HL-60 (cell line): ENCODE results near the gene AGAP1.

Source experiments
- DNase-seq, 2 experiments: peaks; one replicate each; pipeline ENCODE4 v3.0.0-alpha.2; 2010 to 2020; ENCODE audit warnings: low read depth in 1 of 2, low spot score in 1 of 2
- H3K27ac ChIP-seq: fragments of 250-450 bp; sonication (Bioruptor Pico); replicated peaks from 2 replicates; pipeline ENCODE4 v1.5.1; 2020; ENCODE audit warnings: mild to moderate bottlenecking, moderate library complexity
- H3K27me3 ChIP-seq: fragments of 250-450 bp; sonication (Bioruptor Pico); 2 replicates; pipeline ENCODE4 v1.5.1; 2021; ENCODE audit warnings: mild to moderate bottlenecking, moderate library complexity; ENCODE audit not compliant: insufficient read depth, poor library complexity, severe bottlenecking
- H3K4me3 ChIP-seq: replicated peaks from 2 replicates; pipeline ENCODE4 v1.5.1; 2011; ENCODE audit warnings: mild to moderate bottlenecking, control low read depth, low read length; ENCODE audit not compliant: insufficient read depth
- GABPA ChIP-seq: IDR thresholded peaks from 2 replicates; pipeline ENCODE4 v1.6.1; 2012; ENCODE audit warnings: low read depth
- POLR2AphosphoS5 ChIP-seq: IDR thresholded peaks from 2 replicates; pipeline ENCODE4 v1.6.1; 2012; ENCODE audit warnings: low read depth
- SPI1 ChIP-seq: IDR thresholded peaks from 2 replicates; pipeline ENCODE4 v1.6.1; 2012; ENCODE audit warnings: low read depth, mild to moderate bottlenecking, borderline replicate concordance
- TF ChIP-seq, protein P1 (sequence below): IDR thresholded peaks from one replicate; pipeline ENCODE4 v1.5.1; 2011; ENCODE audit warnings: low read length, control low read depth, inconsistent platforms; ENCODE audit not compliant: insufficient read depth
- TF ChIP-seq, protein P2 (sequence below): IDR thresholded peaks from 2 replicates; pipeline ENCODE4 v1.6.1; 2012; ENCODE audit warnings: low read depth; ENCODE audit not compliant: insufficient replicate concordance

Gene AGAP1

DNA sequence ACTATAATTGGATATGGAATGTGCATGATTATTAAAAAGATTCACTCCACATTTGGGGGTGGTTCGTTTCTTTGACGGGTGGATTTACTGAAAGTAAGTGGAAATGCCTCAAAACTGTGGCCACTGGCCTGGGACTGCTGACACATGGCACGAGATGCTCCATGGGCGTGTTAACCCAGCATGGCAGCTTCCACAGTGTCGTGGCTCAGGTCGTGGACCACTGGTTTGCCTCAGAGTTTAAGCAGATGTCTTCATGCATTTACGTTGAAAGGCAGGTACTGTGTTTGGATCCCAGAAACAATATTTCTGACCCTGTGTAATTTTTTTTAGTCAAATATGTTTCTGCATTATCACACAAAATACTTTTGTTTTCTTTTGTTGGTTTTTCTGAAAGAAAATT, 432.4 kb downstream of the AGAP1 start:
- no peak overlapping the region for H3K4me3 ChIP-seq
- DNase-seq = no peak
- no peak for TF ChIP-seq SPI1
- TF ChIP-seq, protein P1, sequence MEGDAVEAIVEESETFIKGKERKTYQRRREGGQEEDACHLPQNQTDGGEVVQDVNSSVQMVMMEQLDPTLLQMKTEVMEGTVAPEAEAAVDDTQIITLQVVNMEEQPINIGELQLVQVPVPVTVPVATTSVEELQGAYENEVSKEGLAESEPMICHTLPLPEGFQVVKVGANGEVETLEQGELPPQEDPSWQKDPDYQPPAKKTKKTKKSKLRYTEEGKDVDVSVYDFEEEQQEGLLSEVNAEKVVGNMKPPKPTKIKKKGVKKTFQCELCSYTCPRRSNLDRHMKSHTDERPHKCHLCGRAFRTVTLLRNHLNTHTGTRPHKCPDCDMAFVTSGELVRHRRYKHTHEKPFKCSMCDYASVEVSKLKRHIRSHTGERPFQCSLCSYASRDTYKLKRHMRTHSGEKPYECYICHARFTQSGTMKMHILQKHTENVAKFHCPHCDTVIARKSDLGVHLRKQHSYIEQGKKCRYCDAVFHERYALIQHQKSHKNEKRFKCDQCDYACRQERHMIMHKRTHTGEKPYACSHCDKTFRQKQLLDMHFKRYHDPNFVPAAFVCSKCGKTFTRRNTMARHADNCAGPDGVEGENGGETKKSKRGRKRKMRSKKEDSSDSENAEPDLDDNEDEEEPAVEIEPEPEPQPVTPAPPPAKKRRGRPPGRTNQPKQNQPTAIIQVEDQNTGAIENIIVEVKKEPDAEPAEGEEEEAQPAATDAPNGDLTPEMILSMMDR = no peak

DNA sequence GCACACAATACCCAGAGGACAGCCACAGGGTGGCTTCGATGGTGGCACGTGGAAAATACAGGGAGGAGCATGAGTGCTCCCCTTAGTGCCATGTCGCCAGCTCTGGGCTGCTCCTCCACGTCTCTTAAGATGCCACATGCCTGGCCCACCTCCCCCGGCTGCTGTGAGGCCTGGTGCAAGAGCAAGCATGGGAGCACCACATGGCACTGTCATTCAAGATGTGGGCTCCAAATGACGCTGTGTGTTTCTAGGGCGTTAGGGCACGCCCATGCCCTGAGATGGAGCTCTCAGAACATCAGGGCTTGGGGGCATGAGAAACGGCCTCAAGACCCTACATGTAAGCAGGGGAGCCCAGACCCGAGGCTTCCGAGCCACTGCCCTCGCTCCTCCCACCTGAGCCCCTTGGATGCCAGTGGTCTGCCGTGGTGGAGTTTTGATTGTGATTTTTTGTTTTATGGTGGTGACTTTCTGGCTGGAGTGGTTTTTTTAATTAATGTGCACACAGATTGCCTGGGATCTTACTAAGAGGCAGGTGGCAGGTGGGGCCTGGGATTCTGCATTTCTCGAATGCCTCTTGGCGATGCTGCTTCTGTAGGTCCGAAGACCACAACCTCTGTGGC, 435.0 kb downstream of the AGAP1 start:
- H3K4me3 ChIP-seq = no peak overlapping the region
- TF ChIP-seq SPI1 (no peak), GABPA (no peak), POLR2AphosphoS5 (no peak)
- TF ChIP-seq, protein P1 = no peak
- TF ChIP-seq, protein P2, sequence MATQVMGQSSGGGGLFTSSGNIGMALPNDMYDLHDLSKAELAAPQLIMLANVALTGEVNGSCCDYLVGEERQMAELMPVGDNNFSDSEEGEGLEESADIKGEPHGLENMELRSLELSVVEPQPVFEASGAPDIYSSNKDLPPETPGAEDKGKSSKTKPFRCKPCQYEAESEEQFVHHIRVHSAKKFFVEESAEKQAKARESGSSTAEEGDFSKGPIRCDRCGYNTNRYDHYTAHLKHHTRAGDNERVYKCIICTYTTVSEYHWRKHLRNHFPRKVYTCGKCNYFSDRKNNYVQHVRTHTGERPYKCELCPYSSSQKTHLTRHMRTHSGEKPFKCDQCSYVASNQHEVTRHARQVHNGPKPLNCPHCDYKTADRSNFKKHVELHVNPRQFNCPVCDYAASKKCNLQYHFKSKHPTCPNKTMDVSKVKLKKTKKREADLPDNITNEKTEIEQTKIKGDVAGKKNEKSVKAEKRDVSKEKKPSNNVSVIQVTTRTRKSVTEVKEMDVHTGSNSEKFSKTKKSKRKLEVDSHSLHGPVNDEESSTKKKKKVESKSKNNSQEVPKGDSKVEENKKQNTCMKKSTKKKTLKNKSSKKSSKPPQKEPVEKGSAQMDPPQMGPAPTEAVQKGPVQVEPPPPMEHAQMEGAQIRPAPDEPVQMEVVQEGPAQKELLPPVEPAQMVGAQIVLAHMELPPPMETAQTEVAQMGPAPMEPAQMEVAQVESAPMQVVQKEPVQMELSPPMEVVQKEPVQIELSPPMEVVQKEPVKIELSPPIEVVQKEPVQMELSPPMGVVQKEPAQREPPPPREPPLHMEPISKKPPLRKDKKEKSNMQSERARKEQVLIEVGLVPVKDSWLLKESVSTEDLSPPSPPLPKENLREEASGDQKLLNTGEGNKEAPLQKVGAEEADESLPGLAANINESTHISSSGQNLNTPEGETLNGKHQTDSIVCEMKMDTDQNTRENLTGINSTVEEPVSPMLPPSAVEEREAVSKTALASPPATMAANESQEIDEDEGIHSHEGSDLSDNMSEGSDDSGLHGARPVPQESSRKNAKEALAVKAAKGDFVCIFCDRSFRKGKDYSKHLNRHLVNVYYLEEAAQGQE = no peak
- no peaks in the 10 kb centered on the region for H3K27me3 ChIP-seq
- H3K27ac ChIP-seq = no peak overlapping the region
- DNase-seq = no peak

More for the DNA sequence above, 432.4 kb downstream of the AGAP1 start:
- no peaks in the 10 kb centered on the region for H3K27me3 ChIP-seq
- H3K27ac ChIP-seq = no peak overlapping the region

DNA sequence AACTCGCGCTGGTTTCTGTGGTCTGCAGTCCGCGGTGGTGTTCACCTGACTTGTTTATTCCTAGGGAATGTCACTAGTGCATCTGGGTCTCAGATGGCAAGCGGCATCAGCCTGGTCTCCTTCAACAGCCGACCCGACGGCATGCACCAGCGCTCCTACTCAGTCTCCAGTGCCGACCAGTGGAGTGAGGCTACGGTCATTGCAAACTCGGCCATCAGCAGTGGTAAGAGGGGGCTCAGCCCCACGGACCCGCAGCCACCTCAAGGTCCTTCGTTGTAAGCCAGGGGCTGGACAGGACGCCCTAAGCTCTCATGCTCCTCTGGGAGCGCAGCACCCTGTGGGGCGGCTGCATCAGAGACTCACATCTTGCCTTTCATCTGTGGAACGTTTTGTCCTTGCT, 436.9 kb downstream of the AGAP1 start:
- H3K27me3 ChIP-seq = no peaks in the 10 kb centered on the region
- no peak overlapping the region for H3K27ac ChIP-seq
- no peak for TF ChIP-seq GABPA
- TF ChIP-seq, protein P2 = no peak
- TF ChIP-seq POLR2AphosphoS5 = no peak
- TF ChIP-seq SPI1 = no peak
- TF ChIP-seq, protein P1 = no peak
- DNase-seq = no peak
- no peak overlapping the region for H3K4me3 ChIP-seq

DNA sequence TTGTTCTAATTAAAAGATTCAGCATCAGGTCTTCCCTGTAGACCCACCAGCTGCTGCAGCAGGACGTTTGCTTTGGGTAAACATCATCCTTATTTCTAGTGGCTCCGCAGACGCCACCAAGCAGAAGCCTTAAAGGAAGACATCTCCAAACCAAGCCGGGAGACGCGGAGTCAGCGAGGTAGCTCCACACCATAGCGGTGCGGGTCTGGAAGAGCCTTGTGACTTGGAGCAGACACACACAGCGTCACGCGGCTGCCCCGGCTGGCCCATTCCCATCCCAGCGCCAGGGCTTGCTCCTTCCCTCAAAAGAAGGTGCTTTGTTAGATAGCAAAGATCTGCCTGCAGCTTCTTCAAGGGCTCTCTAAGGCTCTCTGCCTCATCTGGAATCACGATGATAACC, 437.8 kb downstream of the AGAP1 start:
- Histone ChIP-seq H3K27ac (no peak overlapping the region), H3K27me3 (no peaks in the 10 kb centered on the region), H3K4me3 (no peak overlapping the region)
- TF ChIP-seq GABPA (no peak), POLR2AphosphoS5 (no peak)
- TF ChIP-seq, protein P1 = no peak
- no peak for DNase-seq
